T-helper 2 cell treated with Interferon-gamma antibody and Interleukin-4, amounts not matched to agents 100 ng/mL and 5 ng/mL, for 36 hours (primary cell): ENCODE results near the gene GNB1L. TPM values are rescaled to one million over a fixed set of nuclear protein-coding genes. Genes with fewer than 3 reads are reported as not detected.

Experiments used
- intact Hi-C: fragments of 100-400 bp; cut with micrococcal nuclease; formaldehyde crosslinking; loops from one replicate; pipeline ENCODE4 v1.15.1; 2023
- total RNA-seq: library from RNA; stranded (reverse); gene quantifications from 2 replicates; pipeline ENCODE4 v1.2.3, GENCODE V29; 2022

GNB1L gene
- total RNA-seq, 1 donor from 2014 or later = 9.6 TPM

GRCh38 chr22:19863571-19863970 lies 8.9 kb upstream of the GNB1L start:
- intact Hi-C loops = no loop called here

- intact Hi-C loops = no loop called here
Observed at GRCh38 chr22:19862619-19863246, 8.1 kb upstream of the GNB1L start.

GRCh38 chr22:19859861-19860510 lies 5.3 kb upstream of the GNB1L start:
- intact Hi-C loops = loop anchor here (5.0 to 10.0 kb wide), 3 partner anchors 82 to 415 kb away; partner anchors contain the start of genes C22orf39, COMT, RANBP1 and TRMT2A

- intact Hi-C loops = loop anchor here (5.0 to 10.0 kb wide), 3 partner anchors 85 to 413 kb away; partner anchors contain the start of genes C22orf39, COMT, RANBP1 and TRMT2A
Observed at GRCh38 chr22:19857382-19857781, 2.7 kb upstream of the GNB1L start.

GRCh38 chr22:19855504-19856409 lies 1.1 kb upstream of the GNB1L start:
- intact Hi-C loops = loop anchor here (1.0 to 10.0 kb wide), 4 partner anchors 36 to 411 kb away; partner anchors contain the start of genes C22orf39, COMT, RANBP1 and TRMT2A

- intact Hi-C loops = loop anchor here (10.0 kb wide), 2 partner anchors 261 to 409 kb away; partner anchors contain the start of genes C22orf39, RANBP1 and TRMT2A
Observed at GRCh38 chr22:19853879-19854777, 546 bp downstream of the GNB1L start.

GRCh38 chr22:19853058-19853878 lies 1.4 kb downstream of the GNB1L start:
- intact Hi-C loops = loop anchor here (10.0 kb wide), 2 partner anchors 262 to 408 kb away; partner anchors contain the start of genes C22orf39, RANBP1 and TRMT2A

GRCh38 chr22:19852177-19852781 lies 2.4 kb downstream of the GNB1L start:
- intact Hi-C loops = loop anchor here (10.0 kb wide), 2 partner anchors 263 to 407 kb away; partner anchors contain the start of genes C22orf39, RANBP1 and TRMT2A

GRCh38 chr22:19851291-19852176 lies 3.1 kb downstream of the GNB1L start:
- intact Hi-C loops = loop anchor here (10.0 kb wide), 2 partner anchors 263 to 407 kb away; partner anchors contain the start of genes C22orf39, RANBP1 and TRMT2A

GRCh38 chr22:19850763-19851109 lies 3.9 kb downstream of the GNB1L start:
- intact Hi-C loops = loop anchor here (10.0 kb wide), 2 partner anchors 264 to 406 kb away; partner anchors contain the start of genes C22orf39, RANBP1 and TRMT2A

- intact Hi-C loops = loop anchor here (10.0 kb wide), 2 partner anchors 265 to 405 kb away; partner anchors contain the start of genes C22orf39, RANBP1 and TRMT2A
Observed at GRCh38 chr22:19849835-19850762, 4.6 kb downstream of the GNB1L start.

GRCh38 chr22:19848298-19849224 lies 6.1 kb downstream of the GNB1L start:
- intact Hi-C loops = no loop called here

- intact Hi-C loops = no loop called here
Observed at GRCh38 chr22:19847345-19847632, 7.4 kb downstream of the GNB1L start.

- intact Hi-C loops = no loop called here
Observed at GRCh38 chr22:19846620-19847344, 7.9 kb downstream of the GNB1L start.
